ENCODE data around the gene GLCCI1.

GLCCI1 gene

DNA sequence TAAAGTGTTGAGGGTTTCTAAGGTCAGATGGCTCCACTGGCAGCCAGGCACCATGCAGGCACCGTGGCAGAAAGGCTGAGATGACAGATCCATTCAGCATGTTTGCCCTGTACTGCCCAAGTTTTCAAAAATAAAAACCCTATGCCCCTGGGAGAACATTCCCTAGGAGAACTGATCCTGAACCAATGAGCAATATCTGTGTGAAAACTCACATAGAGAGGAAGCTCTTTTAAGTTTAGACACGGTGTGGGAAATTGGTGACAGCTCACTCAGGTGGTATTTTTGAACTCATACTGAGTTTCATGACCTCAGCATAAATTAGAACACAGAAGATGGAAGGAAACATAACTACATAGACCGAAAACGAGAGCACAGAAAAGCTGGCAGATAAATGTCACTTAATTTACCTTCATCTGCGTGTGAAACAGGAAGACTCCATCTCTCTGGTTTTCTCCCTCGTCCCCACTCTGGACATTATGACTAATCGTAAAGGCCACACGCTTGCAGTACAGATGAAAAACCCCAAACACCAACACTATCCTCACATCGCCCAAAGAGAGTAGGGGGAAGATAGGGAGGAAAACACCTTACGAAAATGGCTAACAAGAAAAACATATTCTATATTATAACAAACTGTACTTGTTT, 165.6 kb downstream of the GLCCI1 start:
- no peak for DNase-seq

DNA sequence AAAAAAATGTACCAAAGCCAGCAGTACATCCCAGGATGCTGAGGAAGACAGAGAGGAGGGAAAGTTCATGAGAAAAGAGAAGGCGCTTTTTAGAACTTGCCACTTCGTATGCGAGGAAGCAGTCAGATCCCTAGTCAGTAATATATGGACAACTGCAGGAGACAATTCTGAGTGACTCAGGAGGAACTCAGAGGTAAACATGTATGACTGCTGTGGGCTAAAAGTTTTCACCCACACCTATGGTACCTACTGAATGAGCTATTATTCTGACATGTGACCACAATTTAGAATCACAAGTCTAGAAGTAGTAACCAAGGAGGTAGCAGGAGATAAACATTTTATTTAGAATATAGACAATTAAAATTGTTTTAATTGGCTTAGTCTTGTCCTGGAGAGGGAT, 166.8 kb downstream of the GLCCI1 start:
- DNase-seq, result no peak

DNA sequence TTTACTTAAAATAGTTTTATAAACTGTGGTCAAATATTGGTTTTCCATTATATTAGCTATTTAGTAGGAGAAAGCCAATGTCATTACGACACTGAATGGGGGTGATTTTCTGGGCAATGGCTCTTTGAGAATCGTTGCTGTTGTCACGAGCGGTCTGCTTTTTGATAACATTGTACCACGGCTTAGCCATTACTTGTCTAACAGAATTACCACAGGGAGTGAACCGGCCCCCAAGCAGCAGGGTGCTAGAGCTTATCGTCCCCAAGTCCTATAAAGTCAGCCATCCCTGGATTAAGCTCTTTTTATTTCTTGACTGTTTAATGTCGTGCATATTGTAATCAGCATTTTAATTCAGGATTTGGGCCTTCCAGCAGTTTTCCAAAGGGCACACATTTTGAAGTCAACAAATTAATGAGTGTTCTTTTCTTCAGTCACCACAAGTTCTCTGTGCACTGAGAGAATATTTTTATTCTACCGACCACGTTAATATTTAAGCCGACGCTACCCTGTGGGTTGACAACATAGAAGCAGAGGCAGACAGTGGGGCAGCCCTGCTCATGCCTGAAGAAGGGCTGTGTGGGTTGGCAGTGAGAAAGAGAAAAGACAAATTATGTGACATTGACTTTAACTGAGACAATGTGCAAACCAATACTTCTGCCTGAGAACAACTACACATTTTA, 167.6 kb downstream of the GLCCI1 start:
- no peak for DNase-seq
